ENCODE results near the gene PBX1. TPM values are rescaled to one million over a fixed set of nuclear protein-coding genes. Genes with fewer than 3 reads are reported as not detected.

Gene PBX1
- total and polyA plus RNA-seq, 4 donors, result 7.8 to 112 (median 33.5) TPM

- no peak for DNase-seq
- Histone ChIP-seq H3K27ac (ENCODE audit: low read depth in 1 of 2, low read length in 1 of 2) (no peak overlapping the region), H3K36me3 (ENCODE audit: control insufficient read depth in 4 of 4, insufficient read depth in 4 of 4, low read length in 4 of 4) (peaks cover 0 to 13% (median 2%) of the 10 kb centered on the region in 4 donors), H3K4me3 (no peak overlapping the region), H3K4me1 (ENCODE audit: control insufficient read depth in 5 of 5, insufficient read depth in 5 of 5, low read length in 5 of 5) (peaks cover 8 to 45% (median 21%) of the 10 kb centered on the region in 5 donors), H3K9me3 (ENCODE audit: control insufficient read depth in 4 of 4, insufficient read depth in 3 of 4, low read length in 3 of 4) (no peaks in the 10 kb centered on the region), H3K9ac (ENCODE audit: insufficient read depth in 1 of 2, low read length in 2 of 2) (no peak overlapping the region), H3K27me3 (ENCODE audit: control insufficient read depth in 3 of 3, insufficient read depth in 3 of 3, low read length in 2 of 3) (no peaks in the 10 kb centered on the region)
- no peak for TF ChIP-seq CTCF (IDR thresholded peaks at IDR 0.05; ENCODE audit: control extremely low read depth, extremely low read depth)
- no peak for ATAC-seq (ENCODE audit: insufficient read depth, low FRiP score)
- 87 to 89% methylated on average over 1 of the region's 1 CpG for WGBS, 2 donors
Observed at GRCh38 chr1:164583196-164583595, 24.2 kb downstream of the PBX1 start.

GRCh38 chr1:164583835-164584539, 25.0 kb downstream of the PBX1 start:
- Histone ChIP-seq H3K4me3 (no peak overlapping the region), H3K36me3 (ENCODE audit: control insufficient read depth in 4 of 4, insufficient read depth in 4 of 4, low read length in 4 of 4) (peaks cover 0 to 13% (median 2%) of the 10 kb centered on the region in 4 donors), H3K27ac (ENCODE audit: low read depth in 1 of 2, low read length in 1 of 2) (no peak overlapping the region), H3K27me3 (ENCODE audit: control insufficient read depth in 3 of 3, insufficient read depth in 3 of 3, low read length in 2 of 3) (no peaks in the 10 kb centered on the region), H3K9ac (ENCODE audit: insufficient read depth in 1 of 2, low read length in 2 of 2) (no peak overlapping the region), H3K9me3 (ENCODE audit: control insufficient read depth in 4 of 4, insufficient read depth in 3 of 4, low read length in 3 of 4) (no peaks in the 10 kb centered on the region), H3K4me1 (ENCODE audit: control insufficient read depth in 5 of 5, insufficient read depth in 5 of 5, low read length in 5 of 5) (peaks cover 6 to 41% (median 20%) of the 10 kb centered on the region in 5 donors)
- 88 to 94% methylated on average over 5 of the region's 5 CpGs for WGBS, 2 donors
- no peak for TF ChIP-seq CTCF (IDR thresholded peaks at IDR 0.05; ENCODE audit: control extremely low read depth, extremely low read depth)
- ATAC-seq (ENCODE audit: insufficient read depth, low FRiP score) (no peak), DNase-seq (no peak)

- 80 to 82% methylated on average over 5 of the region's 5 CpGs for WGBS, 2 donors
- ATAC-seq (ENCODE audit: insufficient read depth, low FRiP score), result no peak
- H3K9ac ChIP-seq (ENCODE audit: insufficient read depth in 1 of 2, low read length in 2 of 2), result peak overlapping the region in 1 of 2 donors; percentile 6
Observed at GRCh38 chr1:164586591-164586990, 27.6 kb downstream of the PBX1 start.

More at GRCh38 chr1:164586591-164586990, 27.6 kb downstream of the PBX1 start:
- no peak for TF ChIP-seq CTCF (IDR thresholded peaks at IDR 0.05; ENCODE audit: control extremely low read depth, extremely low read depth)
- no peak for DNase-seq
- no peak overlapping the region for H3K4me3 ChIP-seq
- peaks cover 12 to 62% (median 24%) of the 10 kb centered on the region in 5 donors for H3K4me1 ChIP-seq (ENCODE audit: control insufficient read depth in 5 of 5, insufficient read depth in 5 of 5, low read length in 5 of 5)
- no peaks in the 10 kb centered on the region for H3K9me3 ChIP-seq (ENCODE audit: control insufficient read depth in 4 of 4, insufficient read depth in 3 of 4, low read length in 3 of 4)
- peaks cover 0 to 13% (median 1%) of the 10 kb centered on the region in 4 donors for H3K36me3 ChIP-seq (ENCODE audit: control insufficient read depth in 4 of 4, insufficient read depth in 4 of 4, low read length in 4 of 4)
- H3K27me3 ChIP-seq (ENCODE audit: control insufficient read depth in 3 of 3, insufficient read depth in 3 of 3, low read length in 2 of 3), result no peaks in the 10 kb centered on the region
- H3K27ac ChIP-seq (ENCODE audit: low read depth in 1 of 2, low read length in 1 of 2), result no peak overlapping the region

All from lung (tissue), 12 donors.